ENCODE results near the gene TGM6.

Gene TGM6

DNA sequence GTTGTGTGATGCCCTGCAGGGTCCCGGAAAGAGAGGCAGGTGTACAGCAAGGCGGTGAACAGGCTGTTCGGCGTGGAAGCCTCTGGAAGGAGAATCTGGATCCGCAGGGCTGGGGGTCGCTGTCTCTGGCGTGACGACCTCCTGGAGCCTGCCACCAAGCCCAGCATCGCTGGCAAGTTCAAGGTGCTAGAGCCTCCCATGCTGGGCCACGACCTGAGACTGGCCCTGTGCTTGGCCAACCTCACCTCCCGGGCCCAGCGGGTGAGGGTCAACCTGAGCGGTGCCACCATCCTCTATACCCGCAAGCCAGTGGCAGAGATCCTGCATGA is 36.5 kb downstream of the TGM6 start:
- Histone ChIP-seq H3K4me3 (ENCODE audit: low read depth, low read length) (no peak overlapping the region), H3K27me3 (ENCODE audit: control insufficient read depth, insufficient read depth, low read length) (no peaks in the 10 kb centered on the region), H3K27ac (ENCODE audit: low read depth, low read length) (no peak overlapping the region), H3K9me3 (ENCODE audit: control insufficient read depth, insufficient read depth, low read depth, low read length) (no peaks in the 10 kb centered on the region), H3K36me3 (ENCODE audit: control insufficient read depth, insufficient read depth, low read length) (no peaks in the 10 kb centered on the region), H3K9ac (ENCODE audit: low read length) (no peak overlapping the region), H3K4me1 (ENCODE audit: control insufficient read depth, insufficient read depth, low read length) (no peaks in the 10 kb centered on the region)

DNA sequence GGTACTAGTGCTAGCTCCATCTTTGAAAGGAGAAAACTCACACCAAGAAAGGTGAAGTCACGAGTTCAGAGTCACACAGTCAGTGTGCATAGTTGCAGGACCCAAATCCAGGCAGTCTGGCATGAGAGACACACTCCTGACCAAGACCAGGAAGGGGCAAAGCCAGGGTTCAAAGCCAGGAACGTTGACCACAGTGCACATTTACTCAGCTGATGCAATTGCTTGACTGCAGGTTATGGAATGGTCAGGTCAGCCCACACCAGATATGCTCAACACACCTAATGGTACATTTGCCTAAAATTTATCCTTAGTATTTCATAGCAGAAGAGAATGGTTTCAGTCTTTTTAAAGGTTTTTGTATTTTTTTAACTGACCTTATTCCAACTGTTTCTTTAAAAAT is 37.7 kb downstream of the TGM6 start:
- Histone ChIP-seq H3K4me1 (ENCODE audit: control insufficient read depth, insufficient read depth, low read length) (no peaks in the 10 kb centered on the region), H3K27me3 (ENCODE audit: control insufficient read depth, insufficient read depth, low read length) (no peaks in the 10 kb centered on the region), H3K9ac (ENCODE audit: low read length) (no peak overlapping the region), H3K27ac (ENCODE audit: low read depth, low read length) (no peak overlapping the region), H3K4me3 (ENCODE audit: low read depth, low read length) (no peak overlapping the region), H3K36me3 (ENCODE audit: control insufficient read depth, insufficient read depth, low read length) (no peaks in the 10 kb centered on the region), H3K9me3 (ENCODE audit: control insufficient read depth, insufficient read depth, low read depth, low read length) (no peaks in the 10 kb centered on the region)

DNA sequence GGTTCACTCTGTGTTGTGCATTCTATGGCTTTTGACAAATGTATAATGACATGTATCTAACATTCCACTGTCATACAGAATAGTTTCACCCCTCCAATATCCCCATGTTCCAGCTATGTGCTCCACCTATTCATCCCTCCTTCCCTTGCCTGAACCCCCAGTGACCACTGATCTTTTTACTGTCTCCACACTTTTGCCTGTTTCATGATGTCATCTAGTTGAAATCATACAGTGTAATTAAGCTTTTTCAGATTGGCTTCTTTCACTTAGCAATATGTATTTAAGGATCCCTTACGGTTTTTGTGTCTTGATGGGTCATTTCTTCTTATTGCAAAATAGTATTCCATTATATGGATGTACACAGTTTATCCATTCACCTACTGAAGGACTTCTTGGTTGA is 39.8 kb downstream of the TGM6 start:
- Histone ChIP-seq H3K9ac (ENCODE audit: low read length) (no peak overlapping the region), H3K27me3 (ENCODE audit: control insufficient read depth, insufficient read depth, low read length) (no peaks in the 10 kb centered on the region), H3K4me1 (ENCODE audit: control insufficient read depth, insufficient read depth, low read length) (no peaks in the 10 kb centered on the region), H3K4me3 (ENCODE audit: low read depth, low read length) (no peak overlapping the region), H3K9me3 (ENCODE audit: control insufficient read depth, insufficient read depth, low read depth, low read length) (no peaks in the 10 kb centered on the region; the same call in 1 of the 2 replicates), H3K27ac (ENCODE audit: low read depth, low read length) (no peak overlapping the region), H3K36me3 (ENCODE audit: control insufficient read depth, insufficient read depth, low read length) (no peaks in the 10 kb centered on the region)

DNA sequence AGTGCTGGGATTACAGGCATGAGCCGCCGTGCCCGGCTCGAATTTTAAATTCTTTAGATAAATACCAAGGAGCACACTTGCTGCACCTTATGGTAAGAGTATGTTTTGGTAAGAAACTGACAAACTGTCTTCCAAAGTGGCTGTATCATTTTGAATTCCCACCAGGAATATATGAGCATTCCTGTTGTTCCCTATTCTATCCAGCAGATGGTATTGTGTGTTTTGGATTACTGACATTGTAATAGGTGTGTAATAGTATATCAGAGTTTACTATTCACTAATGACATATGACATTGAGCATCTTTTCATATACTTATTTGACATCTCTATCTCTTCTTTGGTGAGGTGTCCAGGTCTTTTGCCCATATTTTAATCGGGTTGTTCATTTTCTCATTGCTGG is 40.5 kb downstream of the TGM6 start:
- Histone ChIP-seq H3K36me3 (ENCODE audit: control insufficient read depth, insufficient read depth, low read length) (no peaks in the 10 kb centered on the region), H3K9ac (ENCODE audit: low read length) (no peak overlapping the region), H3K9me3 (ENCODE audit: control insufficient read depth, insufficient read depth, low read depth, low read length) (no peaks in the 10 kb centered on the region; the same call in 1 of the 2 replicates), H3K4me1 (ENCODE audit: control insufficient read depth, insufficient read depth, low read length) (no peaks in the 10 kb centered on the region), H3K4me3 (ENCODE audit: low read depth, low read length) (no peak overlapping the region), H3K27ac (ENCODE audit: low read depth, low read length) (no peak overlapping the region), H3K27me3 (ENCODE audit: control insufficient read depth, insufficient read depth, low read length) (no peaks in the 10 kb centered on the region)

DNA sequence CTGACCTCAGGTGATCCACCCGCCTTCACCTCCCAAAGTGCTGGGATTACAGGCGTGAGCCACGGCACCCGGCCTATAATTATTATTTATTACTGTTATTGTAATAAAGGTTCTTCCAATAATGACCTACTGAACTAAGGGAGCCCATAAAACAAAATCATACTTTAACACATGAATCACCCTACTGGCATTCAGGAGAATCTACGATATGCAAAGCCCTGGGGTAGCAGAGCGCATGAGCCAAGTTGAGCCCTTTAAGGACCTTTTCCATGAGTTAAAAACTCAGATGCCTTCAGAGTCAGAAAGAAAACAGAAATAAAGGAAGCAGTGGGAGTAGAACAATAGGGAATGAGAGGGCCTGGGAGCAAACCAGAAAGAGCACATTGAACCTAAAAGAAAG is 48.4 kb downstream of the TGM6 start:
- Histone ChIP-seq H3K27ac (ENCODE audit: low read depth, low read length) (no peak overlapping the region), H3K4me3 (ENCODE audit: low read depth, low read length) (no peak overlapping the region)

DNA sequence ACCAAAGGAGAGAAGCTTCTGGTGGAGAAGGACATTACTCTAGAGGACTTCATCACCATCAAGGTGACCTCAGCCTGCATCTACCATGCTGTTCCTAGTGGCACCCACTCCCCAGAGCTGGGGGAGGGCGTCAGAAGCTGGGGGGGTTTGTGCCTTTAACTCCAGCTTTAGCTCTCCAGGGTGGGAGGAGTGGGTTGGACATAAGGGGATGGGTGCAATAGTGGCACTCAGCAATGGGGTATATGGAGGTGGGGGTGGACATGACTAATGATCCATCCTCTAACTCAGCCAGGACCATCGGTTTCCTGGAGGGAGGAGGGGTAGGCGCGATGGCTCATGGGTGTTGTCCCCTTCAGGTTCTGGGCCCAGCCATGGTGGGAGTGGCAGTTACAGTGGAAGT is 49.8 kb downstream of the TGM6 start:
- Histone ChIP-seq H3K27me3 (ENCODE audit: control insufficient read depth, insufficient read depth, low read length) (no peaks in the 10 kb centered on the region; the same call in 1 of the 2 replicates), H3K4me3 (ENCODE audit: low read depth, low read length) (no peak overlapping the region), H3K4me1 (ENCODE audit: control insufficient read depth, insufficient read depth, low read length) (no peaks in the 10 kb centered on the region), H3K27ac (ENCODE audit: low read depth, low read length) (no peak overlapping the region), H3K9ac (ENCODE audit: low read length) (no peak overlapping the region), H3K9me3 (ENCODE audit: control insufficient read depth, insufficient read depth, low read depth, low read length) (no peaks in the 10 kb centered on the region), H3K36me3 (ENCODE audit: control insufficient read depth, insufficient read depth, low read length) (no peaks in the 10 kb centered on the region)

More for the DNA sequence above, 48.4 kb downstream of the TGM6 start:
- H3K9ac ChIP-seq (ENCODE audit: low read length), result no peak overlapping the region
- no peaks in the 10 kb centered on the region; the same call in 1 of the 2 replicates for H3K27me3 ChIP-seq (ENCODE audit: control insufficient read depth, insufficient read depth, low read length)
- H3K36me3 ChIP-seq (ENCODE audit: control insufficient read depth, insufficient read depth, low read length), result no peaks in the 10 kb centered on the region
- H3K4me1 ChIP-seq (ENCODE audit: control insufficient read depth, insufficient read depth, low read length), result no peaks in the 10 kb centered on the region
- no peaks in the 10 kb centered on the region; the same call in 1 of the 2 replicates for H3K9me3 ChIP-seq (ENCODE audit: control insufficient read depth, insufficient read depth, low read depth, low read length)

DNA sequence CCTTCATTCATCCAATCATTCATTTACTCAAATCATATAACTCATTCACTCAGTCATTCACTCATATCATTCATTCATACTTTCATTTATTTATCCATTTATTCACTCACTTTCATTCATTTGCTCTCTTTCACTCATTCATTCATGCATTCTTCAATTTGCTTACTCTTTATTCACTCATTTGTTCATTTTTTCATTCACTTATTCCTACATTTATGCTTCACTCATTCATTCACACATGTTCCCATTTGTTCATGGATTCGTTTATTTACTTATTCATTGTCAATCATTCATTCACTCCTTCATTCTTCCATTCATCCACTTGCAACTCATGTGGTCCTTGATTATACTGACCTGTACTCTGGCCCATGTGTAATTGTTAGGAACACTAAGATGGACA is 50.5 kb downstream of the TGM6 start:
- Histone ChIP-seq H3K9me3 (ENCODE audit: control insufficient read depth, insufficient read depth, low read depth, low read length) (no peaks in the 10 kb centered on the region), H3K36me3 (ENCODE audit: control insufficient read depth, insufficient read depth, low read length) (no peaks in the 10 kb centered on the region), H3K4me1 (ENCODE audit: control insufficient read depth, insufficient read depth, low read length) (no peaks in the 10 kb centered on the region), H3K9ac (ENCODE audit: low read length) (no peak overlapping the region), H3K27ac (ENCODE audit: low read depth, low read length) (no peak overlapping the region), H3K27me3 (ENCODE audit: control insufficient read depth, insufficient read depth, low read length) (no peaks in the 10 kb centered on the region; the same call in 1 of the 2 replicates), H3K4me3 (ENCODE audit: low read depth, low read length) (no peak overlapping the region)

DNA sequence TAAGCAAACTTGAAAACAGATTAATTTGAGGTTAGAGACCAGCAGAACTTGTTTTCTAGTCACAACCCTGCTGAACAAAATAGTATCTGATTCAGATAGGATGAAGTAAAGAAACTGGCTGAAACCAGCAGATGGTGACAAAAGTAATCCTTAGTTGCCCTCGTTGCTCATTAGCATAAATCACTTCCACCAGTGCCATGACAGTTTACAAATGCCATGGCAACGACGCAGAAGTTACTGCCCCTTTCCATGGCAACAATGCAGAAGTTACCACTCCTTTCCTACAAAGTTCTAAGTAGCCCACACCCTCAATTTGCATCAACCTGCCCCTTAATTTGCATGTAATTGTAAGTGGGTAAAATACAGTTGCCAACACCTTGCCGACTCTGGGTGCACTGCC is 66.1 kb downstream of the TGM6 start:
- Histone ChIP-seq H3K27ac (ENCODE audit: low read depth, low read length) (no peak overlapping the region), H3K9me3 (ENCODE audit: control insufficient read depth, insufficient read depth, low read depth, low read length) (no peaks in the 10 kb centered on the region), H3K9ac (ENCODE audit: low read length) (no peak overlapping the region), H3K4me1 (ENCODE audit: control insufficient read depth, insufficient read depth, low read length) (no peaks in the 10 kb centered on the region), H3K4me3 (ENCODE audit: low read depth, low read length) (no peak overlapping the region), H3K27me3 (ENCODE audit: control insufficient read depth, insufficient read depth, low read length) (no peaks in the 10 kb centered on the region), H3K36me3 (ENCODE audit: control insufficient read depth, insufficient read depth, low read length) (no peaks in the 10 kb centered on the region)

DNA sequence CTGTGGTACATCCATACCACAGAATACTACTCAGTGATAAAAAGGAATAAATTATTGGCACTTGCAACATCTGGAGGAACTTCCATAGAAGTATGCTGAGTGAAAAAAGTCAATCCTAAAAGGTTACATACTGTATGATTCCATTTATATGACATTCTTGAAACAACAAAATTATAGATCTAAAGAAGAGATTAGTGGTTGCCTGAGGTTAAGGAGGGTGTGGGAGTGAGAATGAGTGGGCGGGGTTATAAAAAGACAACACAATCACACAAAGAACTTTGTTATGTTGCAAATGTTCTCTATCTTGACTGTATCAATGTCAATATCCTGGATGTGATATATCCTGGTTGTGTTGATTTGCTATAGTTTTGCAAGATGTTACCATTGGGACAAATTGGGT is 68.7 kb downstream of the TGM6 start:
- Histone ChIP-seq H3K4me1 (ENCODE audit: control insufficient read depth, insufficient read depth, low read length) (no peaks in the 10 kb centered on the region), H3K4me3 (ENCODE audit: low read depth, low read length) (no peak overlapping the region), H3K9ac (ENCODE audit: low read length) (no peak overlapping the region), H3K9me3 (ENCODE audit: control insufficient read depth, insufficient read depth, low read depth, low read length) (no peaks in the 10 kb centered on the region), H3K27ac (ENCODE audit: low read depth, low read length) (no peak overlapping the region), H3K27me3 (ENCODE audit: control insufficient read depth, insufficient read depth, low read length) (no peaks in the 10 kb centered on the region), H3K36me3 (ENCODE audit: control insufficient read depth, insufficient read depth, low read length) (no peaks in the 10 kb centered on the region)

DNA sequence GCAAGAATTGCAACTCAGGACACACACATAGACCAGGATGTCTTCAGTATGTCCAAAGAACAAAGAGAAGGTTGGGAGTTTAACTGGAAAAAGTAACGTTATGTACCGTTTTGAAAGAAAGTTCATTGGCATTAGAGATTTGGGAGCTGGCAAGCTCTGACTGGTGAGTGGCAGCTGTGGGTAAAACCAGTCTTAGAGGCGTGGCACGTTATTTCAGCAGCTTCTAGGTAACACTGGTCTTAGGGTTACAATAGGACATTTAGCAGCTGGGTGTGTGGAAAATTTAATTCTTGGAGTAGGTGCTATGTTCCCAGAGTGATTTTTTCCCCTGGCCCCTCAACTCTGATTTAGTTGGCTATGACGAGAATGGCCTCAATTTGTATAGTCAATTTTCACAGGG is 70.7 kb downstream of the TGM6 start:
- Histone ChIP-seq H3K9me3 (ENCODE audit: control insufficient read depth, insufficient read depth, low read depth, low read length) (no peaks in the 10 kb centered on the region), H3K27me3 (ENCODE audit: control insufficient read depth, insufficient read depth, low read length) (no peaks in the 10 kb centered on the region), H3K4me3 (ENCODE audit: low read depth, low read length) (no peak overlapping the region), H3K9ac (ENCODE audit: low read length) (no peak overlapping the region), H3K27ac (ENCODE audit: low read depth, low read length) (no peak overlapping the region), H3K36me3 (ENCODE audit: control insufficient read depth, insufficient read depth, low read length) (no peaks in the 10 kb centered on the region), H3K4me1 (ENCODE audit: control insufficient read depth, insufficient read depth, low read length) (no peaks in the 10 kb centered on the region)

DNA sequence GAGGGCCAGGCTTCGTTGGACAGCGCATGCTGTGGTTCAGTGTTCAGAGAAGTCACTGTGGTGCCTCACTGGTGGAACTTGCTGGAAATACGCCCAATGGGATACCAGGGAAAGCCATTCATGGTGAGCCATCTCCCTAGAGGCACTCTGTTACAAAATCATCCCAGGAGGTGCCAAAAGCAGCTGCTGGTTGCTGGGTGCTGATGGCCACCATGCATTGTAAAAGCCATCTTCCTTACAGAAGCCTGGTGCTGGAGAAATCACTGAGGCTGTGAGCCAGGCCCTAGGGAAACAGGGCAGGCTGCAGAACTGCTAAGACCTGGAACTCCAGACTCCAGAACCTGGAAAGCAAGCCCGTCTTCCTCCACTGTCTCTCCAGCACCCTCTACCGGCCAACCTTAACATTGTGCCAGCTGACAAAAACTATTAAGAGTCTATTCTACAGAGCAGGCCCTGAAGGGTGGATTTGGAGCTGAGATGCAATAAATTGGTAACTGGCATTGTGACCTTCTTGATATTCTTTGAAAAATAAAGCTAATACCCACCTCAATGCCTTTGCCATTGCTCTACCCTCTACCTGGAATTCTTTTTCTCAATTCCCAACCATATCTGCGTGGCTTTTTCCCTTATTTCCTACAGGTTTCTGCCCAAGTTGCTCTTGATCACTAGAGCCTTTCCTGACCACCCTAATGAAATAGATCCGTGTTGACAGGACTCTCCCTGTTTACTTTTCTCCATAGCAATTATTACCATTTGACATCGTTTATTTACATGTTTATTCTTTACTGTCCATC is 71.4 kb downstream of the TGM6 start:
- H3K4me3 ChIP-seq (ENCODE audit: low read depth, low read length), result no peak overlapping the region
- H3K9me3 ChIP-seq (ENCODE audit: control insufficient read depth, insufficient read depth, low read depth, low read length), result no peaks in the 10 kb centered on the region
- H3K36me3 ChIP-seq (ENCODE audit: control insufficient read depth, insufficient read depth, low read length), result no peaks in the 10 kb centered on the region
- H3K27me3 ChIP-seq (ENCODE audit: control insufficient read depth, insufficient read depth, low read length), result no peaks in the 10 kb centered on the region
- H3K27ac ChIP-seq (ENCODE audit: low read depth, low read length), result no peak overlapping the region
- H3K9ac ChIP-seq (ENCODE audit: low read length), result no peak overlapping the region
- no peaks in the 10 kb centered on the region for H3K4me1 ChIP-seq (ENCODE audit: control insufficient read depth, insufficient read depth, low read length)

Data from HUES6 (cell line).